ENCODE measurements around the gene INPP5J.

DNA sequence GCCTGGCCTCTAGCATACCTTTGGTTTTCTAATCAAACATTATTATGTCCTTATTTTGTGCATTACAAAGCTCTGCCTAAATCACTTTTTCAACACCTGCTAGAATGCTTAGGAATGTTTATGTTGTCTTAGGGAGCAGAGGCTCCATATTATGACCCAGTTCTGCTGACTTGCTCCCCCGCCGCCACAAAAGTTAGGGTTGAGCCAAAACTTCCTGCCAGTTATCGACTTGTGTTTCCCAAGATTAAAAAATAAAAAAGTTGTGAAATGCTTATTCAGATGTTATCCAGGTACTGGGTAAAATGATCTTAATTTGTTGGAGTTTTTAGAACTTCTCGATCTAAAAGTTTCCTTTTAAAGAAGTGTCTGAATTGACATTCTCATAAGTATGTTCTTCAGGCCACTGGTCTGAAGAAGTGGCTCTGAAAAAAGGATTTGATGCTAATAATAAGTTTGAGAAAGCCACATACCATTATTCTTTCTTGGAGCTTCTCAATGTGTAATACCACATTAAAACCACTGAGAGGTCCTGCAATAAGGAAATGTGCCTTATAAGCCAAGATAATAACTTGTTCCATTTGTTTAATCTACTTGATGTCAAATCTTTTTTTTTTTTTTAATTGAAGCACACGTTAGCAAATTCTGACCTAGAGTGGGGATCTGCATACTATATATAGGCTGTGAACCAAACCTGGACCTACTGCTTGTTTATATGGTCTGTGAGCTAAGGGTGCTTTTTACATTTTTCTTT lies 39.4 kb downstream of the INPP5J start:
- TF ChIP-seq, protein P1, sequence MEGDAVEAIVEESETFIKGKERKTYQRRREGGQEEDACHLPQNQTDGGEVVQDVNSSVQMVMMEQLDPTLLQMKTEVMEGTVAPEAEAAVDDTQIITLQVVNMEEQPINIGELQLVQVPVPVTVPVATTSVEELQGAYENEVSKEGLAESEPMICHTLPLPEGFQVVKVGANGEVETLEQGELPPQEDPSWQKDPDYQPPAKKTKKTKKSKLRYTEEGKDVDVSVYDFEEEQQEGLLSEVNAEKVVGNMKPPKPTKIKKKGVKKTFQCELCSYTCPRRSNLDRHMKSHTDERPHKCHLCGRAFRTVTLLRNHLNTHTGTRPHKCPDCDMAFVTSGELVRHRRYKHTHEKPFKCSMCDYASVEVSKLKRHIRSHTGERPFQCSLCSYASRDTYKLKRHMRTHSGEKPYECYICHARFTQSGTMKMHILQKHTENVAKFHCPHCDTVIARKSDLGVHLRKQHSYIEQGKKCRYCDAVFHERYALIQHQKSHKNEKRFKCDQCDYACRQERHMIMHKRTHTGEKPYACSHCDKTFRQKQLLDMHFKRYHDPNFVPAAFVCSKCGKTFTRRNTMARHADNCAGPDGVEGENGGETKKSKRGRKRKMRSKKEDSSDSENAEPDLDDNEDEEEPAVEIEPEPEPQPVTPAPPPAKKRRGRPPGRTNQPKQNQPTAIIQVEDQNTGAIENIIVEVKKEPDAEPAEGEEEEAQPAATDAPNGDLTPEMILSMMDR (conservative IDR thresholded peaks at IDR 0.05; ENCODE audit: low read depth in 2 of 2), result no peak
- TF ChIP-seq POLR2AphosphoS5 (IDR thresholded peaks at IDR 0.05; ENCODE audit: low read depth), result no peak

All from GM23338 (cell line).